HG03432 (cell line): ENCODE measurements around the gene RYK.

ENCODE experiments used
- ATAC-seq: cut with Tn5 transposase; IDR thresholded peaks from one replicate; pipeline ENCODE4 v1.9.1; 2021; ENCODE audit warnings: mild to moderate bottlenecking, moderate library complexity; ENCODE audit not compliant: unreplicated experiment

The RYK gene

GRCh38 chr3:134153761-134154160 is 96.9 kb downstream of the RYK start:
- no peak for ATAC-seq

DNA sequence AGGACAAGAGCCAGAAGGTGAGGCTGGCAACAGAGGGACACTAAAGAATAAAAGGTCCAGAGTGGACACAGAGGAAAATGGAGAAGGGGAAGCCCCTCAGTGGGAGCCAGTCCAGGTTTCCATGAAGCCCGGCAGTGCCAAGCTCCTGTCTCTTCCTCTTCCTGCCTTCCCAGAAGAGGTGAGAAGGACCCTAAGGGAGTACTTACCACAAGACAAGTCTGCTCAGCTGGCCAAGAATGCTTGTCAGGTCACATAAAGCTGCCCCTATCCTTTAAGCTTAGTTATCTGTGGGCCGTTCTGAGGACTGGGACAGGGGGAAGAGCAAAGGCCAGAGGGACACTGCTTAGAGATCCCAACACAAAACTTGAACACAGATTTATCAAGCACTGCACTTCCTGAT is 100.2 kb downstream of the RYK start:
- ATAC-seq, result no peak

- ATAC-seq, result no peak
Measured at GRCh38 chr3:134149286-134149685, 101.4 kb downstream of the RYK start.

DNA sequence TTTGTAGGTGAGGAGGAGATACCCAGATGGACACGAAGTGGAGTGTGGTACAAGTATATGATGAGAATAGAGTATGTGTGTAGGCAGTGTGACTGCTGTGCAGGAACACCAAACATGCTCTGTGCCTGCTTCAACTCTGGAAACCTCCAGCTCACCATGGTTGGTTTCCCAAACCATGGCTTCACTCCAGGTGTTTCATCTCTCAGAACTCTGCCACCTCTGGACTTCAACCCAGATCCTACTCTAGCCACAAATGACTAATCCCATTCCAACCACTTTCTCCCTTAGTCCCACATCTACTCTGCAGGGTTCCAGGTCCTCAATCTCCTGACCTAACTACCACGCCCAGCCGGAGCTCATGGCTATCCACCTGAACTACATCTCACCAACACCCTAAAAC is 102.1 kb downstream of the RYK start:
- no peak for ATAC-seq

- no peak for ATAC-seq
Measured at GRCh38 chr3:134147411-134147810, 103.2 kb downstream of the RYK start.

DNA sequence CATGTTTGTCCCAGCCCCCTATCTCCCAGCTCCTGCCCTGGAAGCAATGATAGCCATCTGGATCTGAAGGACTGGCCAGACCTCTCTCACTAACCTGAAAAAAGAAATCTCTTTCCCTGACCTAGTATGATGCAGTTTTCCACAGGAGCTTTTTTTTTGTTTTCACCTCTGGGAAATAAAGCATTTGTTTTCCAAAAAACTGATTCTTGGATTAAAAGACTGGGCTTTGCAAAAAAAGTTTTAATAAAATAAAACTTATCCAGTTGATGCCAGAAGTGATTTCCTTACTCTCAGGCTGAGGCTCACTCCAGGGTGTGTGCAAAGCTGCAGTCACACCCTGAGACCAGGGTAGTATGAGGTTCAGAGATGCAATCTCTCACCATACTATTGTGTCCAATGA is 104.0 kb downstream of the RYK start:
- no peak for ATAC-seq

DNA sequence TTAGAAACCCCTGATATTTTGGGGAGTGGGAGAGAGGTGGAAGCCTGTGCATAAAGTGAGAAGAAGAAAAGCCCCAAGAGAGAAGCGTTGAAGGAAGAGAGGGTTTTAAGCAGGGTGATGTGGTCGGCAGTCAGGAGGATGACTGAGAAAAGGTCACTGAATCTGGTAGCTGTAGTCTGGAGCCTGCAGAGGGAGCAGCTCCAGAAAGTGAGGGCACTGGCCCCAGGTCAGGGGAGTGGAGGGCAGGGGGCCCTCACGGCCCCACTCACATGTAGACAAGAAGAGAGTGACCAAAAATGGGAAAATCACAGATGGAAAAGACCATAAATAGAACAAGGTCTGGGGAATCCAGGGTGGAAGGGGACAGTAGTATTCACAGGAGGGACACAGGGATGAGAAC is 105.5 kb downstream of the RYK start:
- ATAC-seq, result no peak

DNA sequence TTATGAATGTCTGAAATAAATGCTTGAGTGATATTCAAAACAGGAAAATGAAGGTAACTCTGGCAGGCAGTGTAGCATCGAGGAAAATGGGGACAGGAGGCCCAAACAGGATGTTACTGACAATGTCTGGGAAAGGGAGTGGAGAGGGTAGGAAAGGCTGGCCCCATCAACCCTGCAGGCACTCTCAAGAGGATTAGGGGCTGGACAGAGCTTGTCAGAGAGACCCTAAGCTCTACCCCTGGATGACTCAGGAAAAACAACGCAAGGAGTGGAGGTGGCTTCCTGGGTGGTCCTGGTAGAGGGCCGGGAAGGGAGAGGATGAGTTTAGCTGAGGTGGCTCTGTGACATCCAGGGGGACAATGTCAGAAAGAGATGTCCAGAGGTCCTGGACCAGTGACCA is 106.0 kb downstream of the RYK start:
- ATAC-seq, result no peak

GRCh38 chr3:134143828-134144401 is 106.7 kb downstream of the RYK start:
- no peak for ATAC-seq

DNA sequence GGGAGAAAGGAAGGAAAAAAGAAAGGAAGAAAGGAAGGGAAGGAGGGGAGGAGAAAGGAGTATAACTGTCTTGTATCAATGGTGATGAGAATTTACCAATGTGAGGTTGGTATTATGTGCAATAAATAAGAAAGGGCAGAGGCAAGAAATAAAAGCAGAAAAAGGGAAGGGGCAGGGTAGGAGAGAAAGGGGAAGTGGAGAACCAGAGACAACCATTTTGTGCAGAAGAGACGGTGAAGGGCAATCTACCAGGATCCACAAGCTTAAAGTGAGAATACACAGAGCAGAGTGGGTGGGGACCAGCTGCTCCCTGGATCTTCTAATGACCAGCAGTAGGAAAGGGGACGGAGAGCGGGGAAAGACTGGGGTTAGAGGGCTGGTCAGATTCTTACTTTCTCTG is 114.1 kb downstream of the RYK start:
- ATAC-seq, result no peak

DNA sequence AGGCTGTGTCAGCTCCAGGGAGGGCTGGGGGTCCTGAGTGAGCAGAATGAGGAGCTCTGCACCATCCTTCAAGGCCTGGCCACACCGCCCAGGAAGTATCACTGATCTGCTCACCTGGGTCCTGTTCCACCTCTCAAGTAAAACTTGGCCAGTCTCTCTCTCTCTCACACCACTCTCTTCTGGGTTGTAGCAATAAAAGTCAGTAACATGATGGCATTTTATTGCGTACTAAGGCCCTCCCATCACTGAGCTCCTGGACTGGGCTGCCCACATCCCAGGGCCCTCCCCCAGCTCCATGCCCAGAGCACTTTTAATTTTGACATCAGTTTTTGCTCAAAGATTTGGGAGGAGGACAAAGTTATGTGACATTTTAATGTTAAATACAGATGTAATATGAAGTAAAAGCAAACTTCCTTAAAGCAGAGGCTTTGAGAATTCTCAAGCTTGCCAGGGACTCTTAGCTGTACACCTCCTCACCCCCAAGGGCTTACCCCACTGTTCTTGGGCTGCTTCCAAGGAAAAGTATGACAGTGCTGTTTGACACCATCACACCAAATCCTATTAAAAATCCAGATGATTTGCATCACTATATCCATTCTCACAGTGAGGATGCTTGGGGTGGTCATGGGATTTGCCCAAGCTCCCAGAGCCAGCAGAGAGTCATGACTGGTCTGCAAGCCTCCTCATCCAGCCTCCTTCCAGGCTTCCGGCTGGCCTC is 115.8 kb downstream of the RYK start:
- ATAC-seq, result no peak

GRCh38 chr3:134134240-134134639 is 116.4 kb downstream of the RYK start:
- ATAC-seq, result no peak

- no peak for ATAC-seq
Measured at GRCh38 chr3:134132961-134133360, 117.7 kb downstream of the RYK start.

DNA sequence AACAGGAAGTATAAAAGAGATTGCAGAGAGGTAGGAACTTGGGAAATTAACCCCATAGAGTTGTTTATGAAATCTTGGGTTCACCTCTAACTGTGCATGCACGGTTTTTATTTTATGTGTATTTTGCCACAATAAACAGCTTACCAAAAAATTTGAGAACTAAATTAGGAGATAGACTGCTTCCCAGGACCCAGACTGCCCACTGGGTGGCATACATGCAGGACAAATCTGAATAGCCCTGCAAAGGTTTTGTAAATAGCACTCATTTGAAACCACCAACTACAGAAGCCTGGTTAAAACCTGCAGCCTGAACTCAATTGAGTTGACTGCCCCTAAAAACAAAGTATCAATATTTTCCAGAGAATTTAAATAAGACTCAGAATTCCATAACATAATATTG is 124.5 kb downstream of the RYK start:
- no peak for ATAC-seq

DNA sequence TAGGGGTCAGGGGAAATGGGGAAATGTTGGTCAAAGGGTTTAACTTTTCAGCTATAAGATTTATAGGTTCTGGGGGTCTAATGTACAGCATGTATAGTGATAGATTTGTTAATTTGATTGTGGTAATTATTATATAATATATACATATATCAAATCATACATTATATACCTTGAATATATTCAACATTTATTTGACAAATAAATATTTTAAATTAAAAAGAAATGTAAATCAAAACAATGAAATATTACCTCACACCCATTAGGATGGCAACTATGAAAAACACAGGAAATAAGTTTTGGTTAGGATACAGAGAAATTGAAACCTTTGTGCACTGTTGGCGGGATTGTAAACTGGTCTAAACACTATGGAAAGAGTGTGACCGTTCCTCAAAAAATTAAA is 135.9 kb downstream of the RYK start:
- ATAC-seq, result no peak

GRCh38 chr3:134111616-134112015 is 139.0 kb downstream of the RYK start:
- ATAC-seq, result no peak

- ATAC-seq, result no peak
Measured at GRCh38 chr3:134110963-134111362, 139.7 kb downstream of the RYK start.
